ENCODE measurements around the gene WAS. TPM values are rescaled to one million over a fixed set of nuclear protein-coding genes. Genes with fewer than 3 reads are reported as not detected.
"Not testable (repeated sequence)": the region's sequence is repeated elsewhere in the genome, so short reads cannot be mapped to it uniquely, and the experiment has no call there.

Gene WAS
- total RNA-seq: 1 to 10 TPM in 3 of 4 donors, under 1 TPM in 1; 0.68 to 5.2 (median 3.5) TPM

- H3K9me3 ChIP-seq: no peaks in the 10 kb centered on the region
- no peaks in the 10 kb centered on the region for H3K27me3 ChIP-seq
- no peaks in the 10 kb centered on the region for H3K4me1 ChIP-seq
- WGBS: 72% methylated on average over 13 of the region's 13 CpGs
- no peaks in the 10 kb centered on the region for H3K36me3 ChIP-seq
- peak within 1 kb of the TSS; percentile 30 for H3K4me3 ChIP-seq
- H3K27ac ChIP-seq: peak within 1 kb of the TSS; percentile 29
- TF ChIP-seq POLR2AphosphoS5 (IDR thresholded peaks at IDR 0.05) (no peak), CTCF (IDR thresholded peaks at IDR 0.05) (no peak), EP300 (IDR thresholded peaks at IDR 0.05) (no peak), POLR2A (IDR thresholded peaks at IDR 0.05) (no peak)
- DNase-seq (ENCODE audit: low spot score in 2 of 2): no peak
Observed at GRCh38 chrX:48683411-48683982, at the start of gene WAS. WAS (plus strand) TSS chrX:48683799; CDS start chrX:48683854, 55 bp downstream.

- WGBS: 76% methylated on average over 1 of the region's 1 CpG
Observed at GRCh38 chrX:48636301-48636700, 47.3 kb upstream of the WAS start.

DNA sequence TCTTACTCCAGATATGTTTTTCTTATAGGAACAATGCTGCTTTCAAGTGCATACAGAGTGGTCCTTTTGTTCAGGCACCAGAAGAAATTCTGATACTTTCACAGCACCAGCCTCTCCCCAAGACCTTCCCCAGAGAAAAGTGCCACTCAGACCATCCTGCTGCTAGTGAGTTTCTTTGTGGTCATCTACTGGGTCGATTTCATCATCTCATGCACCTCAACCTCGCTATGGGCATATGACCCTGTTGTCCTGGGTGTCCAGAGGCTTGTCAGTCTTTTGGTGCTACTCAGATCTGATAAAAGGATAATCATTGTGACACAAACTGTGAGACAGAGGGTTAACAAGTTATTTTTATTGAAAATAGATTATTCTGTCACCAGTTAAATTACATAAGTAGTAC is 46.8 kb upstream of the WAS start:
- TF ChIP-seq CTCF (IDR thresholded peaks at IDR 0.05): no peak
- TF ChIP-seq POLR2AphosphoS5 (IDR thresholded peaks at IDR 0.05): no peak
- DNase-seq (ENCODE audit: low spot score in 2 of 2): no peak
- WGBS: 36% methylated on average over 2 of the region's 2 CpGs
- Histone ChIP-seq H3K4me3 (no peak overlapping the region), H3K27ac (no peak overlapping the region), H3K36me3 (no peaks in the 10 kb centered on the region), H3K4me1 (peaks cover 1% of the 10 kb centered on the region), H3K27me3 (no peaks in the 10 kb centered on the region), H3K9me3 (no peaks in the 10 kb centered on the region)

More at GRCh38 chrX:48636301-48636700, 47.3 kb upstream of the WAS start:
- TF ChIP-seq POLR2A (IDR thresholded peaks at IDR 0.05) (no peak), CTCF (IDR thresholded peaks at IDR 0.05) (no peak), EP300 (IDR thresholded peaks at IDR 0.05) (no peak), POLR2AphosphoS5 (IDR thresholded peaks at IDR 0.05) (no peak)
- peaks cover 6% of the 10 kb centered on the region for H3K4me1 ChIP-seq
- no peaks in the 10 kb centered on the region for H3K27me3 ChIP-seq
- DNase-seq (ENCODE audit: low spot score in 2 of 2): no peak
- no peak overlapping the region for H3K4me3 ChIP-seq
- no peak overlapping the region for H3K27ac ChIP-seq
- H3K9me3 ChIP-seq: no peaks in the 10 kb centered on the region
- no peaks in the 10 kb centered on the region for H3K36me3 ChIP-seq

DNA sequence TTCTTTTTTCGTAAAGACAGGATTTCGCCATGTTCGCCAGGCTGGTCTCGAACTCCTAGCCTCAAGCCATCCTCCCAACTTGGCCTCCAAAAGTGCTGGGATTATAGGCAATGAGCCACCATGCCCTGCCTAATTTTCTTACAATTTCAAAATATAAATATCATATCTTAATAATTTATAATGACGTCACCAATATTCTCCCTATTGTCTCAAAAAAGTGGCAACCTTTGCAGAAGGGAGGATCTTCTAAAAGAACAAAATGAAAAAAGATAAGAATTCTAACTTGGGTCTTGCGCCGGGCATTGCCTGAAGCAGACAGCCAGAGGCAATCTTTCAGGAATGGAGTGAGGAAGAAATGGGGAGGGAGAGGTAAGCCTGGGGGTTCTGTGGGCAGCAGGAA is 37.9 kb upstream of the WAS start:
- TF ChIP-seq POLR2AphosphoS5 (IDR thresholded peaks at IDR 0.05) (no peak), EP300 (IDR thresholded peaks at IDR 0.05) (no peak)
- Histone ChIP-seq H3K9me3 (no peaks in the 10 kb centered on the region), H3K4me3 (no peak overlapping the region), H3K27me3 (no peaks in the 10 kb centered on the region), H3K36me3 (no peaks in the 10 kb centered on the region), H3K4me1 (no peaks in the 10 kb centered on the region), H3K27ac (no peak overlapping the region)
- no peak for DNase-seq (ENCODE audit: low spot score in 2 of 2)
- WGBS: 82% methylated on average over 7 of the region's 7 CpGs

- H3K4me1 ChIP-seq: no peaks in the 10 kb centered on the region
- no peak overlapping the region for H3K27ac ChIP-seq
- no peak for DNase-seq (ENCODE audit: low spot score in 2 of 2)
- no peaks in the 10 kb centered on the region for H3K36me3 ChIP-seq
- H3K9me3 ChIP-seq: no peaks in the 10 kb centered on the region
- 42% methylated on average over 6 of the region's 6 CpGs for WGBS
- no peaks in the 10 kb centered on the region for H3K27me3 ChIP-seq
- no peak overlapping the region for H3K4me3 ChIP-seq
- TF ChIP-seq POLR2AphosphoS5 (IDR thresholded peaks at IDR 0.05) (no peak), EP300 (IDR thresholded peaks at IDR 0.05) (no peak), CTCF (IDR thresholded peaks at IDR 0.05) (no peak), POLR2A (IDR thresholded peaks at IDR 0.05) (no peak)
Observed at GRCh38 chrX:48648336-48648751, 35.3 kb upstream of the WAS start.

DNA sequence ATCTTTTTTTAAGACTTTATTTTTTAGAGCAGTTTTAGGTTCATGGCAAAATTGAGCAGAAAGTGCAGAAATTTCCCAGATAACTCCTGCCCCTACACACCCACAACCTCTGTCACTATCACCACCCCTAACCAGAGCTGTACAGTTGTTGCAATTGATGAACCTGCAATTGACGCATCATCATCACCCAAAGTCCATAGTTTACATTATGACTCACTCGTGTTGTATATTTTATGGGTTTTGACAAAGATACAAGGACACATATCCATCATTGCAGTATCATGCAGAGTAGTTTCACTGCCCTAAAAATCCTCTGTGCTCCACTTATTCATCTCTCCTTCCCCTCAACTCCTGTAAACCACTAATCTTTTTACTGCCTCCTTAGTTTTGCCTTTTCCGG is 34.5 kb upstream of the WAS start:
- H3K27ac ChIP-seq: no peak overlapping the region
- DNase-seq (ENCODE audit: low spot score in 2 of 2): no peak
- no peak for TF ChIP-seq EP300 (IDR thresholded peaks at IDR 0.05)
- no peak for TF ChIP-seq POLR2A (IDR thresholded peaks at IDR 0.05)
- no peak for TF ChIP-seq CTCF (IDR thresholded peaks at IDR 0.05)
- no peak for TF ChIP-seq POLR2AphosphoS5 (IDR thresholded peaks at IDR 0.05)
- H3K4me1 ChIP-seq: no peaks in the 10 kb centered on the region
- 75% methylated on average over 3 of the region's 3 CpGs for WGBS
- H3K27me3 ChIP-seq: no peaks in the 10 kb centered on the region
- no peaks in the 10 kb centered on the region for H3K9me3 ChIP-seq
- no peak overlapping the region for H3K4me3 ChIP-seq
- H3K36me3 ChIP-seq: no peaks in the 10 kb centered on the region

- H3K27ac ChIP-seq; H3K36me3 ChIP-seq; H3K9me3 ChIP-seq; H3K4me1 ChIP-seq; H3K27me3 ChIP-seq; DNase-seq (ENCODE audit: low spot score in 2 of 2); H3K4me3 ChIP-seq: not testable (repeated sequence)
- 74% methylated on average over 5 of the region's 5 CpGs for WGBS
Observed at GRCh38 chrX:48652055-48652579, 31.5 kb upstream of the WAS start.

DNA sequence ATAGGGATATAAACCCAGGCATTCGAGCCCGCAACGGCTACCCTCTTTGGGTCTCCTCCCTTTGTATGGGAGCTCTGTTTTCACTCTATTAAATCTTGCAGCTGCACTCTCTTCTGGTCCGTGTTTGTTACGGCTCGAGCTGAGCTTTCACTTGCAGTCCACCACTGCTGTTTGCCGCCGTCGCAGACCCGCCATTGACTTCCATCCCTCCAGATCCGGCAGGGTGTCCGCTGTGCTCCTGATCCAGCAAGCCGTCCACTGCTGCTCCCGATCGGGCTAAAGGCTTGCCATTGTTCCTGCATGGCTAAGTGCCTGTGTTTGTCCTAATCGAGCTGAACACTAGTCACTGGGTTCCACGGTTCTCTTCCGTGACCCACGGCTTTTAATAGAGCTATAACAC is 28.9 kb upstream of the WAS start:
- not testable (repeated sequence) for H3K4me1 ChIP-seq; H3K36me3 ChIP-seq; H3K27ac ChIP-seq; H3K9me3 ChIP-seq; DNase-seq (ENCODE audit: low spot score in 2 of 2); H3K4me3 ChIP-seq; H3K27me3 ChIP-seq
- WGBS: 71% methylated on average over 19 of the region's 19 CpGs
